Activated CD8-positive, alpha-beta memory T cell treated with anti-CD3 and anti-CD28 coated beads for 36 hours (primary cell): ENCODE results near the gene C6orf62. TPM values are rescaled to one million over a fixed set of nuclear protein-coding genes. Genes with fewer than 3 reads are reported as not detected.
"Not testable (repeated sequence)": the region's sequence is repeated elsewhere in the genome, so short reads cannot be mapped to it uniquely, and the experiment has no call there.

Experiments
- CTCF ChIA-PET: fragments of 350-600 bp; sonication (Branson Sonifier 250); formaldehyde crosslinking; loops from one replicate; lab custom pipeline; 2021; ENCODE audit warnings: antibody characterized with exemption; lab: Charles Lee
- POLR2A ChIA-PET: fragments of 350-600 bp; sonication (Branson Sonifier 250); formaldehyde crosslinking; loops from one replicate; lab custom pipeline; 2021; ENCODE audit warnings: antibody characterized with exemption; lab: Charles Lee
- total RNA-seq, 2 experiments: library from RNA; stranded (reverse); gene quantifications; one replicate each; pipeline ENCODE4 v1.2.3, GENCODE V29; 2021

C6orf62 gene
- total RNA-seq, 2 experiments from 2014 or later, result 94.2 to 98.3 TPM

GRCh38 chr6:24710519-24711303, 8.2 kb downstream of the C6orf62 start:
- ChIA-PET CTCF (no interaction called here), POLR2A (no interaction called here)

GRCh38 chr6:24709014-24709711, 9.8 kb downstream of the C6orf62 start:
- CTCF ChIA-PET, result no interaction called here
- POLR2A ChIA-PET, result interaction anchor here (1.2 kb wide), 1 partner anchor 64 kb away, joined by 6 read pairs; no protein-coding TSS in a partner anchor

- POLR2A ChIA-PET, result interaction anchor here (1.2 kb wide), 1 partner anchor 65 kb away, joined by 6 read pairs; no protein-coding TSS in a partner anchor
These were observed 10.3 kb downstream of the C6orf62 start for GRCh38 chr6:24708612-24709011.

GRCh38 chr6:24704468-24704867, 14.5 kb downstream of the C6orf62 start:
- ChIA-PET POLR2A (interaction anchor here (0.5 to 1.0 kb wide), 2 partner anchors 10 to 210 kb away, joined by 3 read pairs; partner anchors contain the start of gene ALDH5A1), CTCF (interaction anchor here (0.9 kb wide), 1 partner anchor 10 kb away, joined by 4 read pairs; no protein-coding TSS in a partner anchor)

More at GRCh38 chr6:24708612-24709011, 10.3 kb downstream of the C6orf62 start:
- CTCF ChIA-PET, result no interaction called here

GRCh38 chr6:24702720-24703282, 16.2 kb downstream of the C6orf62 start:
- ChIA-PET POLR2A (interaction anchor here (0.6 to 1.8 kb wide), 2 partner anchors 16 to 208 kb away, joined by 3 to 9 read pairs; partner anchors contain the start of genes ALDH5A1 and C6orf62), CTCF (no interaction called here)

GRCh38 chr6:24699521-24700359, 19.2 kb downstream of the C6orf62 start:
- CTCF ChIA-PET, result interaction anchor here (0.7 to 2.0 kb wide), 2 partner anchors 119 to 309 kb away, joined by 5 read pairs; no protein-coding TSS in a partner anchor
- POLR2A ChIA-PET, result interaction anchor here (0.6 kb wide), 2 partner anchors 13 to 74 kb away, joined by 3 read pairs; no protein-coding TSS in a partner anchor

GRCh38 chr6:24696097-24696496, 22.9 kb downstream of the C6orf62 start:
- POLR2A ChIA-PET, result no interaction called here

GRCh38 chr6:24695635-24696034, 23.3 kb downstream of the C6orf62 start:
- CTCF ChIA-PET, result interaction anchor here (0.6 to 1.8 kb wide), 2 partner anchors 49 to 114 kb away, joined by 3 to 9 read pairs; no protein-coding TSS in a partner anchor
- POLR2A ChIA-PET, result not testable (repeated sequence)

More at GRCh38 chr6:24696097-24696496, 22.9 kb downstream of the C6orf62 start:
- CTCF ChIA-PET, result interaction anchor here (1.8 kb wide), 1 partner anchor 114 kb away, joined by 9 read pairs; no protein-coding TSS in a partner anchor

- POLR2A ChIA-PET, result no interaction called here
These were observed 24.8 kb downstream of the C6orf62 start for GRCh38 chr6:24694198-24694597.

GRCh38 chr6:24692848-24693592, 25.9 kb downstream of the C6orf62 start:
- CTCF ChIA-PET, result interaction anchor here (1.1 to 1.5 kb wide), 2 partner anchors 108 to 111 kb away, joined by 4 read pairs; no protein-coding TSS in a partner anchor
- POLR2A ChIA-PET, result no interaction called here

More at GRCh38 chr6:24694198-24694597, 24.8 kb downstream of the C6orf62 start:
- CTCF ChIA-PET, result interaction anchor here (1.3 kb wide), 1 partner anchor 113 kb away, joined by 5 read pairs; no protein-coding TSS in a partner anchor

- POLR2A ChIA-PET, result no interaction called here
- CTCF ChIA-PET, result interaction anchor here (1.1 to 1.5 kb wide), 2 partner anchors 108 to 110 kb away, joined by 4 read pairs; no protein-coding TSS in a partner anchor
These were observed 26.5 kb downstream of the C6orf62 start for GRCh38 chr6:24692415-24692814.

GRCh38 chr6:24692003-24692402, 27.0 kb downstream of the C6orf62 start:
- ChIA-PET POLR2A (no interaction called here), CTCF (interaction anchor here (1.1 to 1.5 kb wide), 2 partner anchors 107 to 110 kb away, joined by 4 read pairs; no protein-coding TSS in a partner anchor)

- CTCF ChIA-PET, result interaction anchor here (1.1 to 1.5 kb wide), 2 partner anchors 107 to 110 kb away, joined by 4 read pairs; no protein-coding TSS in a partner anchor
- POLR2A ChIA-PET, result no interaction called here
These were observed 27.4 kb downstream of the C6orf62 start for GRCh38 chr6:24691550-24691949.

- ChIA-PET POLR2A (no interaction called here), CTCF (no interaction called here)
These were observed 28.4 kb downstream of the C6orf62 start for GRCh38 chr6:24690593-24690992.

GRCh38 chr6:24689964-24690363, 29.0 kb downstream of the C6orf62 start:
- CTCF ChIA-PET, result interaction anchor here (1.0 kb wide), 1 partner anchor 96 kb away, joined by 3 read pairs; no protein-coding TSS in a partner anchor
- POLR2A ChIA-PET, result interaction anchor here (0.6 kb wide), 1 partner anchor 106 kb away, joined by 7 read pairs; no protein-coding TSS in a partner anchor

GRCh38 chr6:24686946-24687345, 32.0 kb downstream of the C6orf62 start:
- ChIA-PET POLR2A (no interaction called here), CTCF (no interaction called here)

GRCh38 chr6:24686408-24686807, 32.5 kb downstream of the C6orf62 start:
- CTCF ChIA-PET, result no interaction called here
- POLR2A ChIA-PET, result no interaction called here
